Measurements from ENCODE around the gene CD38. TPM values are rescaled to one million over a fixed set of nuclear protein-coding genes. Genes with fewer than 3 reads are reported as not detected.

The CD38 gene
- total RNA-seq, 1 donor from 2014 or later, result 0.34 TPM

GRCh38 chr4:15781427-15782095, 3.4 kb downstream of the CD38 start:
- Mint-ChIP-seq H3K4me1 (ENCODE audit: unreplicated experiment) (peaks cover 10% of the 10 kb centered on the region), H3K36me3 (no peaks in the 10 kb centered on the region), H3K27ac (no peak overlapping the region), H3K4me3 (no peak overlapping the region), H3K9me3 (no peaks in the 10 kb centered on the region), H3K27me3 (peaks cover 72% of the 10 kb centered on the region)
- TF ChIP-seq CTCF (conservative IDR thresholded peaks at IDR 0.05), result no peak
- no peak for DNase-seq (ENCODE audit: extremely low spot score, unreplicated experiment)

- TF ChIP-seq CTCF (conservative IDR thresholded peaks at IDR 0.05), result no peak
- no peaks in the 10 kb centered on the region for H3K36me3 Mint-ChIP-seq
- H3K27ac Mint-ChIP-seq, result no peak overlapping the region
- no peaks in the 10 kb centered on the region for H3K9me3 Mint-ChIP-seq
- peaks cover 10% of the 10 kb centered on the region for H3K4me1 Mint-ChIP-seq (ENCODE audit: unreplicated experiment)
- peaks cover 52% of the 10 kb centered on the region for H3K27me3 Mint-ChIP-seq
- H3K4me3 Mint-ChIP-seq, result no peak overlapping the region
- DNase-seq (ENCODE audit: extremely low spot score, unreplicated experiment), result no peak
These were observed 5.5 kb downstream of the CD38 start for GRCh38 chr4:15783676-15784075.

GRCh38 chr4:15784959-15785634, 7.0 kb downstream of the CD38 start:
- no peak overlapping the region for H3K4me3 Mint-ChIP-seq
- H3K9me3 Mint-ChIP-seq, result peaks cover 5% of the 10 kb centered on the region
- H3K4me1 Mint-ChIP-seq (ENCODE audit: unreplicated experiment), result no peaks in the 10 kb centered on the region

GRCh38 chr4:15786743-15787142, 8.6 kb downstream of the CD38 start:
- no peak overlapping the region for H3K4me3 Mint-ChIP-seq
- H3K36me3 Mint-ChIP-seq, result no peaks in the 10 kb centered on the region
- no peak overlapping the region for H3K27ac Mint-ChIP-seq
- H3K27me3 Mint-ChIP-seq, result peaks cover 25% of the 10 kb centered on the region
- DNase-seq (ENCODE audit: extremely low spot score, unreplicated experiment), result no peak
- no peaks in the 10 kb centered on the region for H3K4me1 Mint-ChIP-seq (ENCODE audit: unreplicated experiment)
- peaks cover 5% of the 10 kb centered on the region for H3K9me3 Mint-ChIP-seq
- no peak for TF ChIP-seq CTCF (conservative IDR thresholded peaks at IDR 0.05)

More at GRCh38 chr4:15784959-15785634, 7.0 kb downstream of the CD38 start:
- no peak for TF ChIP-seq CTCF (conservative IDR thresholded peaks at IDR 0.05)
- DNase-seq (ENCODE audit: extremely low spot score, unreplicated experiment), result no peak
- Mint-ChIP-seq H3K36me3 (no peaks in the 10 kb centered on the region), H3K27ac (no peak overlapping the region), H3K27me3 (peaks cover 39% of the 10 kb centered on the region)

- Mint-ChIP-seq H3K36me3 (no peaks in the 10 kb centered on the region), H3K27me3 (no peaks in the 10 kb centered on the region), H3K4me3 (no peak overlapping the region), H3K4me1 (ENCODE audit: unreplicated experiment) (no peaks in the 10 kb centered on the region), H3K9me3 (peaks cover 5% of the 10 kb centered on the region), H3K27ac (no peak overlapping the region)
- DNase-seq (ENCODE audit: extremely low spot score, unreplicated experiment), result no peak
- no peak for TF ChIP-seq CTCF (conservative IDR thresholded peaks at IDR 0.05)
These were observed 14.8 kb downstream of the CD38 start for GRCh38 chr4:15792974-15793373.

Data from type B pancreatic cell (in vitro differentiated cells).